Panc1 (cell line): Measurements from ENCODE around the gene PKP3. TPM values are rescaled to one million over a fixed set of nuclear protein-coding genes. Genes with fewer than 3 reads are reported as not detected.
A peak's percentile ranks its signal among the peaks of the same experiment; 100 is the strongest.
"Not testable (repeated sequence)": the region's sequence is repeated elsewhere in the genome, so short reads cannot be mapped to it uniquely, and the experiment has no call there.

Experiments used
- ATAC-seq: fragments of 200-7000 bp; cut with Tn5 transposase; 2 replicates; pipeline ENCODE4 v1.9.1; 2020; ENCODE audit warnings: mild to moderate bottlenecking, moderate library complexity
- BruUV-seq: library from RNA; stranded (reverse); fragments of 400-500 nt; replicated peaks from 2 replicates; lab custom pipeline; 2021; lab: Mats Ljungman, UMichigan
- CTCF ChIA-PET: fragments of 300-600 bp; sonication (Branson Sonifier 250); formaldehyde crosslinking; loops from one replicate; lab custom pipeline; 2022; ENCODE audit warnings: antibody characterized with exemption; lab: Charles Lee
- POLR2A ChIA-PET: fragments of 300-600 bp; sonication (Branson Sonifier 250); formaldehyde crosslinking; loops from one replicate; lab custom pipeline; 2022; ENCODE audit warnings: antibody characterized with exemption; lab: Charles Lee
- DNase-seq: peaks from one replicate; pipeline ENCODE4 v3.0.0-alpha.2; 2010; ENCODE audit warnings: low read depth, low spot score
- H3K27ac ChIP-seq: 2 replicates; pipeline ENCODE4 v1.5.1; 2011; ENCODE audit warnings: mild to moderate bottlenecking, low read length, inconsistent platforms
- H3K27me3 ChIP-seq: fragments of 200-500 bp; sonication (Bioruptor generic); 2 replicates; pipeline ENCODE4 v1.6.0; 2014; ENCODE audit warnings: low read length, inconsistent platforms; ENCODE audit not compliant: control insufficient read depth, insufficient read depth
- H3K36me3 ChIP-seq: fragments of 200-500 bp; sonication (Bioruptor generic); 2 replicates; pipeline ENCODE4 v1.5.1; 2014; ENCODE audit warnings: inconsistent platforms, mild to moderate bottlenecking, low read length, moderate library complexity; ENCODE audit not compliant: control insufficient read depth, insufficient read depth
- H3K4me1 ChIP-seq: 2 replicates; pipeline ENCODE4 v1.5.1; 2011; ENCODE audit warnings: inconsistent platforms, mild to moderate bottlenecking, low read length, moderate library complexity; ENCODE audit not compliant: control insufficient read depth, insufficient read depth
- H3K4me3 ChIP-seq, 2 experiments: 2 replicates each; pipeline ENCODE4 v1.5.1; 2011 to 2012; ENCODE audit warnings: low read depth in 2 of 2, low read length in 2 of 2, mild to moderate bottlenecking in 2 of 2, inconsistent platforms in 1 of 2, moderate library complexity in 1 of 2
- H3K9me3 ChIP-seq: fragments of 200-500 bp; sonication (Bioruptor generic); 2 replicates; pipeline ENCODE4 v1.5.1; 2014; ENCODE audit warnings: low read depth, mild to moderate bottlenecking, inconsistent platforms, low read length, moderate library complexity; ENCODE audit not compliant: control insufficient read depth, insufficient read depth
- CTCF ChIP-seq: fragments of 450-650 bp; IDR thresholded peaks from 2 replicates; pipeline ENCODE4 v1.5.1; 2017; ENCODE audit warnings: mild to moderate bottlenecking
- POLR2AphosphoS5 ChIP-seq: IDR thresholded peaks from 2 replicates; pipeline ENCODE4 v1.6.1; 2012; ENCODE audit warnings: mild to moderate bottlenecking, low read depth, low read length, moderate library complexity
- REST ChIP-seq, 2 experiments: IDR thresholded peaks; 2 replicates each; pipeline ENCODE4 v1.6.1; 2011 to 2012; ENCODE audit warnings: low read depth in 2 of 2, control low read depth in 1 of 2, low read length in 1 of 2, mild to moderate bottlenecking in 1 of 2, moderate library complexity in 1 of 2; ENCODE audit not compliant: insufficient read depth in 1 of 2
- SIN3A ChIP-seq: IDR thresholded peaks from 2 replicates; pipeline ENCODE4 v1.6.1; 2012; ENCODE audit warnings: low read depth, mild to moderate bottlenecking, low read length, moderate library complexity, borderline replicate concordance; ENCODE audit not compliant: insufficient read depth
- in situ Hi-C: cut with HindIII; loops from 2 replicates; pipeline ENCODE4 v1.10.0; 2016; ENCODE audit warnings: low sequenced_read_pairs, low pct_unique_long_range_greater_than_20kb
- intact Hi-C: fragments of 100-400 bp; cut with micrococcal nuclease; formaldehyde crosslinking; loops from one replicate; pipeline ENCODE4 v1.10.0; 2022; ENCODE audit not compliant: unreplicated experiment
- total RNA-seq: library from RNA; stranded (reverse); gene quantifications from one replicate; pipeline ENCODE4 v1.2.1, GENCODE V29; 2021; ENCODE audit not compliant: unreplicated experiment

The PKP3 gene
- total RNA-seq, 1 experiment from 2014 or later = 36.8 TPM

- in situ Hi-C loops = no loop called here
- CTCF ChIA-PET = interaction anchor here (0.6 to 2.1 kb wide), 7 partner anchors 8 to 112 kb away, joined by 3 to 14 read pairs (median 6); no protein-coding TSS in a partner anchor
- no peak for DNase-seq
- no peaks in the 10 kb centered on the region; the same call in 1 of the 2 replicates for H3K4me1 ChIP-seq
- no peak for ATAC-seq
- no peak overlapping the region for H3K27ac ChIP-seq
- no peaks in the 10 kb centered on the region for H3K9me3 ChIP-seq
- no TSS peak for BruUV-seq
- no peaks in the 10 kb centered on the region for H3K36me3 ChIP-seq
- POLR2A ChIA-PET = interaction anchor here (0.6 to 0.7 kb wide), 2 partner anchors 51 to 155 kb away, joined by 3 to 10 read pairs; no protein-coding TSS in a partner anchor
- no peaks in the 10 kb centered on the region for H3K27me3 ChIP-seq
- no peak overlapping the region for H3K4me3 ChIP-seq
- TF ChIP-seq POLR2AphosphoS5 (no peak), REST (IDR thresholded peaks at IDR 0.05; ENCODE audit: insufficient read depth in 1 of 2, low read depth in 2 of 2, low read length in 1 of 2) (no peak)
- intact Hi-C loops = no loop called here
Observed at GRCh38 chr11:362642-363442, 31.2 kb upstream of the PKP3 start.

GRCh38 chr11:363443-363805 lies 30.6 kb upstream of the PKP3 start:
- H3K4me1 ChIP-seq, ATAC-seq, H3K36me3 ChIP-seq, H3K9me3 ChIP-seq, intact Hi-C loops, H3K4me3 ChIP-seq, BruUV-seq, in situ Hi-C loops, DNase-seq, H3K27me3 ChIP-seq, H3K27ac ChIP-seq: not testable (repeated sequence)
- ChIA-PET POLR2A (interaction anchor here (0.6 kb wide), 3 partner anchors 9 to 155 kb away, joined by 5 to 10 read pairs (median 7); no protein-coding TSS in a partner anchor), CTCF (interaction anchor here (0.6 to 2.1 kb wide), 5 partner anchors 8 to 100 kb away, joined by 3 to 14 read pairs (median 6); no protein-coding TSS in a partner anchor)

- TF ChIP-seq CTCF (peak; percentile 94), SIN3A (no peak)
- H3K36me3 ChIP-seq = no peaks in the 10 kb centered on the region
- no peak overlapping the region for H3K27ac ChIP-seq
- H3K4me3 ChIP-seq = no peak overlapping the region
- ChIA-PET POLR2A (interaction anchor here (0.6 kb wide), 3 partner anchors 9 to 156 kb away, joined by 5 to 10 read pairs (median 7); no protein-coding TSS in a partner anchor), CTCF (interaction anchor here (1.1 to 2.1 kb wide), 4 partner anchors 7 to 85 kb away, joined by 4 to 14 read pairs (median 7); no protein-coding TSS in a partner anchor)
- ATAC-seq = peak; percentile 62
- DNase-seq = peak; percentile 38
- intact Hi-C loops (no loop called here), in situ Hi-C loops (no loop called here)
- BruUV-seq = no TSS peak
- H3K4me1 ChIP-seq = peaks cover 9% of the 10 kb centered on the region
- no peaks in the 10 kb centered on the region for H3K9me3 ChIP-seq
- no peaks in the 10 kb centered on the region for H3K27me3 ChIP-seq
Observed at GRCh38 chr11:363948-364761, 29.9 kb upstream of the PKP3 start.
